ENCODE data around the gene PTGDS.

DNA sequence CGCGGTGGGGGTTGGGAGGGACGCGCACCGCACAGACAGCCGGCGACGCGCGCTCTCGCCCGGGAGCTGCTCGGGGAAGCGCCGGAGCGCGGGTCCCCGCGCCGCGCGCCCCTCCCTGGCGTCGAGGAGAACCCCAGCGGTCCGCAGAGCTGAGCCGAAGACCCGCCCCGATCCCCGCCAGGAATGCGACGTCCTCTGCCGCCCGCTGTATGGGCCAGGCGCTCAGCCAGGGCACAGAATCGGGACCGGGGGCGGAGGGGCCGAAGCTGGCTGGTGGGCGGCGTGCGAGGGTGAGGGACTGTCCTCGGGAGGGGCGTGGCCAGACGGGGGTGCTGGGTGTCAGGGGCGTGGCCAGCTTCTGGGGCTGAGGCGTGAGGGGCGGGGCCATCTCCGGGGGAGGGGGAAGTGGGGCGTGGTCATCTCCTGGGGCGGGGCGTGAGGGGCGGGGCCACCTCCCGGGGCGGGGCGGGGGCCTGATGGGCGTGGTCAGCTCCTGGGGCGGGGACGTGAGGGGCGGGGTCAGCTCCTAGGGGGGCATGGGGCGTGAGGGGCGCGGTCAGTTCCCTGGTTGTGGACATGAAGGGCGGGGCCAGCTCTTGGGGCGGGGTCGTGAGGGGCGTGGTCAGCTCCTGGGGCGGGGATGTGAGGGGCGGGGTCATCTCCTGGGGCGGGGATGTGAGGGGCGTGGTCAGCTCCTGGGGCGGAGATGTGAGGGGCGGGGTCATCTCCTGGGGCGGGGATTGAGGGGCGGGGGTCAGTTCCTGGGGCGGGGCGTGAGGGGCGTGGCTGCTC is 965 bp downstream of the PTGDS start:
- TF ChIP-seq, protein P1, sequence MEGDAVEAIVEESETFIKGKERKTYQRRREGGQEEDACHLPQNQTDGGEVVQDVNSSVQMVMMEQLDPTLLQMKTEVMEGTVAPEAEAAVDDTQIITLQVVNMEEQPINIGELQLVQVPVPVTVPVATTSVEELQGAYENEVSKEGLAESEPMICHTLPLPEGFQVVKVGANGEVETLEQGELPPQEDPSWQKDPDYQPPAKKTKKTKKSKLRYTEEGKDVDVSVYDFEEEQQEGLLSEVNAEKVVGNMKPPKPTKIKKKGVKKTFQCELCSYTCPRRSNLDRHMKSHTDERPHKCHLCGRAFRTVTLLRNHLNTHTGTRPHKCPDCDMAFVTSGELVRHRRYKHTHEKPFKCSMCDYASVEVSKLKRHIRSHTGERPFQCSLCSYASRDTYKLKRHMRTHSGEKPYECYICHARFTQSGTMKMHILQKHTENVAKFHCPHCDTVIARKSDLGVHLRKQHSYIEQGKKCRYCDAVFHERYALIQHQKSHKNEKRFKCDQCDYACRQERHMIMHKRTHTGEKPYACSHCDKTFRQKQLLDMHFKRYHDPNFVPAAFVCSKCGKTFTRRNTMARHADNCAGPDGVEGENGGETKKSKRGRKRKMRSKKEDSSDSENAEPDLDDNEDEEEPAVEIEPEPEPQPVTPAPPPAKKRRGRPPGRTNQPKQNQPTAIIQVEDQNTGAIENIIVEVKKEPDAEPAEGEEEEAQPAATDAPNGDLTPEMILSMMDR (IDR thresholded peaks at IDR 0.05; ENCODE audit: insufficient read depth, low read depth, low read length) = no peak
- TF ChIP-seq EZH2 (IDR thresholded peaks at IDR 0.05; ENCODE audit: insufficient read depth, low read length) = no peak
